GM12873 (cell line): ENCODE measurements around the gene KATNAL1.

Experiments
- TF ChIP-seq, protein P1 (sequence below): IDR thresholded peaks from 2 replicates; pipeline ENCODE4 v1.5.1; 2012; ENCODE audit warnings: low read depth, mild to moderate bottlenecking, moderate library complexity, low read length, control low read depth; ENCODE audit not compliant: insufficient read depth; ENCODE audit errors: missing control alignments

Gene KATNAL1

DNA sequence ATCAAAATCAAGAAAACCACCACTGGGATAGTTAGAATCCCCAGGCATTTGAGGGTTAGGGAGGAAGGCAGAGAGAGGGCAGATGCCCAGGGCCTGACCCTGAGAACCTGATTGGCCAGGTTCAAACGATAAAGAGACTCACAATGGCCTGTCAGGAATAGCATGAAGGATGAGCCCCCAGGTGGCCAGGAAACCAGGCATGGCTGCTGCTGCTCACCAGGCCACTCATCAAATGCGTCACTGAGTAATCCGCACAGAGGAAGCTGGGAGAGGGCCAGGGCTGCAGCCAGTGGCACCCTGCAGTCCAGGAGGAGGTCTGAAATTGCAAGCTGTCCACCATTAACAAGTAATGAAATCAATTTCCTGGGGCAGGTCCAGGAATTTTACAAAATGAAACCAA is 111.3 kb downstream of the KATNAL1 start:
- TF ChIP-seq, protein P1, sequence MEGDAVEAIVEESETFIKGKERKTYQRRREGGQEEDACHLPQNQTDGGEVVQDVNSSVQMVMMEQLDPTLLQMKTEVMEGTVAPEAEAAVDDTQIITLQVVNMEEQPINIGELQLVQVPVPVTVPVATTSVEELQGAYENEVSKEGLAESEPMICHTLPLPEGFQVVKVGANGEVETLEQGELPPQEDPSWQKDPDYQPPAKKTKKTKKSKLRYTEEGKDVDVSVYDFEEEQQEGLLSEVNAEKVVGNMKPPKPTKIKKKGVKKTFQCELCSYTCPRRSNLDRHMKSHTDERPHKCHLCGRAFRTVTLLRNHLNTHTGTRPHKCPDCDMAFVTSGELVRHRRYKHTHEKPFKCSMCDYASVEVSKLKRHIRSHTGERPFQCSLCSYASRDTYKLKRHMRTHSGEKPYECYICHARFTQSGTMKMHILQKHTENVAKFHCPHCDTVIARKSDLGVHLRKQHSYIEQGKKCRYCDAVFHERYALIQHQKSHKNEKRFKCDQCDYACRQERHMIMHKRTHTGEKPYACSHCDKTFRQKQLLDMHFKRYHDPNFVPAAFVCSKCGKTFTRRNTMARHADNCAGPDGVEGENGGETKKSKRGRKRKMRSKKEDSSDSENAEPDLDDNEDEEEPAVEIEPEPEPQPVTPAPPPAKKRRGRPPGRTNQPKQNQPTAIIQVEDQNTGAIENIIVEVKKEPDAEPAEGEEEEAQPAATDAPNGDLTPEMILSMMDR: no peak

DNA sequence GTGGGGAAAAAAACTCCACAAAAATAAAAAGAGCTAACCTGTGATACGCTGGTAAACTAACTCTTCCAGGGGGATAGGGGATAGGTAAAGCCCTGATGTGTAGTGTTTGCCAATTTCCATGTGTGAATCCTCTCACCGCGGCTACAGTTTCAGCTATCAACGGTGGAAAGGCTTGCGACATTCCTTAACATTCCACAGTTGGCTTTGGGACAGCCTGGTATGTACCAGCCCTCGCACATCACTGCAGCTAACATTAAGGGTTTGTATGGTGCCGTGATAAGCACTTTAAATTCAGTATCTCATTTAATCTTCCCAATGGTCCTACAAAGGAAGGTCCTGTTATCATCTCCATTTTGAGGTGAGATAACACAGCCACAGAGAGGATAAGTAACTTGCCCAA is 112.4 kb downstream of the KATNAL1 start:
- TF ChIP-seq, protein P1: no peak

GRCh38 chr13:30193279-30194234 is 113.8 kb downstream of the KATNAL1 start:
- TF ChIP-seq, protein P1: no peak

DNA sequence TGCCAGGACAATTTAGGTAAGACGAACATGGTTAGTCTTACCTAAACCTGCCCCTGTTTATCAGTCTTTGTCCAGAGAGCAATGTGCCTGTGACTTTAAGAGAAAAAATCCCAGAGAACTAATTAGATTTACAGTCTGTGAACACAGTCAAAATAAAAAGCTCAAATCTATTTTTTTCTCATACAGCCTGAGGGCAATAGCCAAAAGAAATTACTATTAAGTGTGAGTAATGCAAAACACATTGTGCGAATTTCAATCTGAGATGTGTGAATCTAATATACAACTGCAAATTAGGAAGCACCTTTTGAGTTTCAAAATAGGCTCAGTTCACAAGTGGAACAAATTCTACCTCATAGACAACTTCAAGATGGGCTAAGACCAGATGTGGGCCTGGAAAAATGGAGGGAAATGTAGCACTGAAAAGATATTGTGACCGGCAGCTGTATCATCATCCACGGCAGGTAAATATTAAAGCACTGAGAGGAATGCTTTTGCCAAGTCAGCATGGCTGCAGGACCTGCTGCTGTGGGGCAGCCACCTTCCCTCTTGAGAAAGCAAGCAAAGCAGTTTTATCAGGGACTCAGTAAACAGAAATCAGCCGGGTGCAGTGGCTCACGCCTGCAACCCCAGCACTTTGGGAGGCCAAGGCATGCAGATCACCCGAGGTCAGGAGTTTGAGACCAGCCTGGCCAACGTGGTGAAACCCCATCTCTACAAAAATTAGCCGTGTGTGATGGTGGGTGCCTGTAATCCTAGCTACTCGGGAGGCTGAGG is 114.8 kb downstream of the KATNAL1 start:
- TF ChIP-seq, protein P1: no peak

- TF ChIP-seq, protein P1: no peak
Measured at GRCh38 chr13:30191491-30192100, 115.8 kb downstream of the KATNAL1 start.

- TF ChIP-seq, protein P1: no peak
Measured at GRCh38 chr13:30186634-30187415, 120.5 kb downstream of the KATNAL1 start.
